ENCODE data around the gene PARP16.

GRCh38 chr15:65221697-65222096, 65.0 kb downstream of the PARP16 start:
- no peak for TF ChIP-seq MAX (IDR thresholded peaks at IDR 0.05; ENCODE audit: low read depth, low read length)
- TF ChIP-seq POLR2A (IDR thresholded peaks at IDR 0.05; ENCODE audit: extremely low read depth, insufficient read length): no peak
- no peak for TF ChIP-seq CTCF (IDR thresholded peaks at IDR 0.05; ENCODE audit: low read depth, low read length)
